ENCODE results near the gene CHRND.

CHRND gene

GRCh38 chr2:232573042-232573441 lies 47.1 kb downstream of the CHRND start:
- no peak for DNase-seq

GRCh38 chr2:232573771-232574435 lies 47.9 kb downstream of the CHRND start:
- peak in 6 of 51 donors; percentile 4 to 32 (median 22) for DNase-seq

GRCh38 chr2:232574674-232575403 lies 48.9 kb downstream of the CHRND start:
- no peak for DNase-seq

- DNase-seq, result no peak
Observed at GRCh38 chr2:232575404-232575746, 49.4 kb downstream of the CHRND start.

DNA sequence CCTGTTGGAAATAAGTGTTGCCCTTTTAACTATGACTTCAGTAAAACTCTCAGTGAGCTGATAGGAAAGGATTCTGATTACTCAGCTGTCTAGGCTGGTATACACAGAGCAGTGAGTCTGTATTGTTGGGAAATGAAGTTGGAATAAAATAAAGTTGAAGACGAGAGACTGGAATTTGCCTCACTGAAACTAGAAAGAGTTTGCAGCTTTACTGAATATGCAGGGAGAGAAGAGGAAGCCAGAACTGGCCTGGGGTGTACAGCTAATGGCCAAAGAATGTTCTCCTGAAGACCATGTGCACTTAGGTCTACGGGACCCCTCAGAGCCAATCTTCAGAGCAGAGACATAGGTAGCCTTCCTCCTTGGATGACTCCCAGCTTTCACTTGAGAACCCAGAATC lies 51.0 kb downstream of the CHRND start:
- DNase-seq, result no peak

- DNase-seq, result no peak
Observed at GRCh38 chr2:232577841-232578240, 51.9 kb downstream of the CHRND start.

GRCh38 chr2:232578626-232579025 lies 52.7 kb downstream of the CHRND start:
- DNase-seq, result no peak

- DNase-seq, result no peak
Observed at GRCh38 chr2:232580648-232580981, 54.7 kb downstream of the CHRND start.

DNA sequence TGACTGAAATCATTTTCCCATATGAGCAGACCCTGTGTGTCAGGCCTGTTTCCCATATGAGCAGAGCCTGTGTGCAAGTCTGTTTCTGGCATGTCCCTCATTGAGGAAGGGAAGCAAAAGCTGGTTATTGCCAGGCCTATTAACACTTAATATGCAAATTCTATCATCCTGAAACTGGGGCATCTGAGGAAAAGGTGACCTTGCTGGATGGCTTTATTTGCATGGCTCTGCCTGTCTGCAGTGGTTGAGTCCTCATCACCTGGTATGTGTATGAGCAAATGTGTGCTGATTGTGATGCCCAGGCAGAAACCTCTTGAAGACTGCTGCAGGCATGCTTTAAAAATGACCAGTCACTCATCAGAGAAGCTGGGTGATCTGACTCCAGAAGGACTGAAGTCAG lies 55.8 kb downstream of the CHRND start:
- DNase-seq, result no peak

- DNase-seq, result no peak
Observed at GRCh38 chr2:232584238-232584637, 58.3 kb downstream of the CHRND start.
